Activated naive CD8-positive, alpha-beta T cell treated with anti-CD3 and anti-CD28 coated beads, Interleukin-2, amount 50 U/mL, for 16 hours (primary cell): ENCODE results near the gene WDR53.
"Not testable (repeated sequence)": the region's sequence is repeated elsewhere in the genome, so short reads cannot be mapped to it uniquely, and the experiment has no call there.

Experiments
- DNase-seq: peaks from one replicate; pipeline ENCODE4 v3.0.0-alpha.2; 2020; ENCODE audit warnings: low read depth, low spot score

The WDR53 gene

DNA sequence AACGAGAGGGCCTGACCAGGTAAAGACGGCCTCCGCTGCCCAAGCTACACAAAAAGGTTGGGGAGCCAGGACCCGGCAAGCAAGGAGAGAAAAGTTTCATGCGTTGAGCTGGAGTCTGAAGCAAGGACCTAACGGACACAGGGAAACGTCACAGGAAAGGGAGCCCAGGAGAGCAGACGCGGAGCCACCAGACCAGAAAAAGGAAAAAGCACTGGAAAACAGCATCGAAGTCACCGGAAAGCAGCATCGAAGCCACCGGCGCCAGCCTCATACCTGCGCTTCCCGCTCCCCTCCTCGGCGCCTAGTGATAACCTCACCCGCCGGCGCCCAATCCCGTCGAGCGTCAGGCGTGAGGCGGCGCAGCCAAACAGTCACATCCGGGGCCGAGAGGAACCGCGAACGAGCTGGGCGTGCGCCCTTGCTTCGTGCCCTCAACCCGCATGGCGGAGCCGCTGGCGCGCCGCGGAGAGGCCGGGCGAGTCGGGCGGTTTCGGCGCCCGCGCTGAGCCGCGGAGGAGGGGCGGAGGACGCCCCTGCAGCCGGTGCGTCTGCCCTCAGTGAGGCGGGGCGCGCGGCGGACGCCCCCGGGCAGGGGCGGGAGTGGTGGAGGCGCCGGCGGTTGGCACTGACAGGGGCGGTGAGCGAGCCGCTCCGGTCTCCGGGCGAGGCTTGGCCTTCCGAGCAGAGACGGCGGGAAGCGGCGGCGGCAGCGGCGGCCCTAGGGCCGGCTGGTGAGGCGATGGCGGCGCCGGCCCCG lies at the start of gene WDR53, which contains the start of gene FBXO45:
Gene WDR53 (minus strand): TSS at position 309 of the 757 bp plus-strand sequence. CDS start 7,079 bp downstream, outside the sequence.
Gene FBXO45 (plus strand): TSS at position 415 of the 757 bp plus-strand sequence. CDS start 325 bp downstream, at position 740.
- DNase-seq, result peak; percentile 90

DNA sequence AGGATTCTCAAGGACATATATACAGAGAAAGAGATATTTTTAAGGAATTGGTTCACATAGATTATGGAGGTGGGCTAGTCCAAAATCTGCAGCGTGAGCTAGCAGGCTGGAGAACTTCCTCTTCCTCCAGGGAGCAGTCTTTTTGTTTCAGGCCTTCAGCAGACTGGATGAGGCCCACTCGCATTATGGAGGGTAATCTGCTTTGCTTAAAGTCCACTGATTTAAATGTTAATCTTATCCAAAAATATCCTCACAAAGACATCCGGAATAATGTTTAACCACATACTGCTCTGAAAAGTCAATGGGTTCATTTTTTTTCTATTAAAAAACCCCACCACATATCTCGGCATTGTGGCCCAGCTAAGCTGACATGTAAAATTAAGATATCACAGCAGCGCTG lies 48.9 kb upstream of the WDR53 start:
- no peak for DNase-seq

DNA sequence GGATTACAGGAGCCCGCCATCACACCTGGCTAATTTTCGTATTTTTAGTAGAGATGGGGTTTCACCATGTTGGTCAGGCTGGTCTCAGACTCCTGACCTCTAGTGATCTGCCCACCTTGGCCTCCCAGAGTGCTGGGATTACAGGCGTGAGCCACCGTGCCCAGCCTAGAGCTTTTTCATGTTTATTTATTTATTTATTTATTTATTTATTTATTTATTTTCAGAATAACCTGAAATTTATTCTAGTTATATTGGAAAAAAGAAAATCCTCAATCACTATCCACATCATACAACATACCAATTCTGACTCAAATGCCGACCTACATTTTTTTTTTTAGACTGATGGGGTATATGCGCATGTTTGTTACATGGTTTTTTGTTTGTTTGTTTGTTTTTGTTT lies 46.9 kb upstream of the WDR53 start:
- not testable (repeated sequence) for DNase-seq

DNA sequence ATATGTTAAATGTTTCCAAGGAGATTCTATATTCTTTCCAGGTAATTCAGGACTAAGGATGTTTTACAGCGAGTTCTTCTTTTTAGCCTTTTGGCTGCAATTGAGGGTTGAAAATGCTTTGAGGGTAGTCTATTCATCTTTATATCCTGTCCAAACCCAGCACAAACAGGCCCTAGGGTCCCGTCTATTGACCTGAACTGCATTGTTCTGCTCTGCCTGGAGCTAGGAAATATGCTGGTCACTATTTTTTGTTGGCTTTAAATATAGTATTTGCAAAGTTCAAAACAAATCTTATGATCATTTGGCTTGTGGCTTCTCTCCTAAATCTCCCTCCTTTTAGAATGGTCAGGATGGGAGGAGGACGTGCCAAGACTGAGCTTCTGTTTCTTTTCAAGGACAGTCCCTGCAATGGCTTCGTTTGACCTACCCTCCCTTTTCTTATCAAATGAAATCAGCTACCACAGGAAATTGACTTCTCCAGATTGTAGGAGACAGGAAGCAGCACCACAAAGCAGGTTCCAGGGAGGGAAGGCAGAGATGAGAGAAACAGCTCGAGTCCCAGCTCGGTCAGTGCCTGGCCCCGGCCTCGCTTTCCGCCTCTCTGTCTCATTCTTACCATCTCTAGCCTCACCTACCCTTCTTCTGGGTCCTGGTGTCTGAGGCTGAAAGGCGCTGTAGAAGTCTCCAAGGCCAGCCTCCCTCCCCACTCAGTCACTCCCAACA lies 43.6 kb upstream of the WDR53 start:
- no peak for DNase-seq

DNA sequence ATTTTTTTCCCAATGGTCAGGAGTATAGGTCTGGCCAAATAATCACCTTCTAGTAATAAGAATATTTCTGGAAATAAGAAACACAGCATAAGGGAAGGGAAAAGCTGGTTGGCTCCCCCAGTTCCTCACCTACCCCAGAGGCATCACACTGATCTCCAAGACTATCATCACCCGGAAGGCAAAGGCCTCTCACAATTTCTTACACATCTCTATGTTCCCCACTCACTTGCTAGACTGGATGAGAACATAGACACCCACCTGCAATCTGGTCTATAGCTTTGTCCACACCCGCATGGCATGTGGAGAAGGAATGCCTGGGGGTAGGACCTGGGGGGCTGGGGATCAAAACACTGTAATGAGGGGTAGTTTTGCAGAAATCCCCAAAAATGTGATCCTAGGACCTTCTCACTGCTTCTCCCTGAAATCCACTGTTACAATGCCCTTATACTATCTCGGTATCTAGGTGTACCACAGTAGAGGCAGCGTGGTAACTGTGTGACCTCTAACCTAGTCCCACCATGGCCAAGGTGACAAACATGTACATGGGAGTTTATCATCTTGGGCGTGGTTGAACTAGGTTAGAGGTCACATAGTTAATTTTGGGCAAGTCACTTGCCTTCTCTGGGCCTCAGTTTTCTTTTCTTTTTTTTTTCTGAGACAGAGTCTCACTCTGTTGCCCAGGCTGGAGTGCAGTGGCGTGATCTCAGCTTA lies 41.6 kb upstream of the WDR53 start:
- no peak for DNase-seq

DNA sequence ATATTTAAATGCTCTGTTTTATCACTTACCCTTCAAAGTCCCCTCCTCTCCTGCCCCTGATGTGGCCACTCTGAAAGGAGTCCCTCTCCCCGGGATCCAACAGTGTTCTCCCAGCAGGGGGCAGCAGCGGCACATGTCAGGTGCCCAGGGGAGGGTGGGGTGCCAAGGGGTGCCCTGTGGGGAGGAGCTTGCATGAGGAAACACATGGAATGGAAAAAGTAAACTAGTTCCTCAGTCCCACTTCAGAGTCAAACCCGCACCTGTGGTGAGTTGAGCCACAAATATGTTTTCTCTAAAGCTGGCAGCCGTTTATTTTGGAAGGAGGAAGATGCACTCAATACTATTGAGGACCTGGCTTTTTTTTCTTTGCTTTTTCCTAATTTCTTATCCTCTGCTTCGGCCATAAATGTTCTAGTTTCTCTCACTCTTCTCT lies 41.0 kb upstream of the WDR53 start:
- peak; percentile 87 for DNase-seq

DNA sequence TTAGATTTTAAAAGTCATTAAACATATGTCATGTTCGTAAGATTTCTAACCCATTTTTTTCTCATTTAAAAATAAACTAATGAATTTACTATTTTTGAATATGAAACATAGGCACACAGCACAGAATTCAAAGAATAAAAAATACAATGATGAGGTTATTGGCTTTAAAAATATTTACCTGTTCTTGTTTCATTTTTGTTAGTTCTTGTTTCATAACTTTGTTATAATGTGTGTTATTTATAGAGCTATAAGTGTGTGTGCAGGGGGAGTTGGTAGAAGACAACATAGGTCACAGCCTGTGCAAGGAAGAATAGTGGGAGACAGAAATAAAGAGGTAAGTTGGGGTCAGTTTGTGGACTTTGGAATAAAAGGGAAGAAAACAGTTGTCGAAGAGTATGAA lies 40.3 kb upstream of the WDR53 start:
- no peak for DNase-seq

DNA sequence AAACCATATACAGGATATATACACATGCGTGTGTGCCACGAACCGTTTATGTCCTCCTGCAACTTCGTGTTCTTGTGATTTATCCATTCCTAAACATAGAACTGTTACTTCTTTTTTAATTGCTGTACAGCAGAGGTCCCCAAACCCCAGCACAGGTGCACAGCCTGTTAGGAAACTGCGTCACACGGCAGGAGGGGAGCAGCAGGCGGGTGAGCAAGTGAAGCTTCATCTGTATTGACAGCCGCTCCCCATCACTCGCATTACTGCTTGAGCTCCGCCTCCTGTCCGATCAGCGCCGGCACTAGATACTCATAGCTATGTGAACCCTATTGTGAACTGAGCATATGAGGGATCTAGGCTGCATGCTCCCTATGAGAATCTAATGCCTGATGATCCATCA lies 36.2 kb upstream of the WDR53 start:
- no peak for DNase-seq

DNA sequence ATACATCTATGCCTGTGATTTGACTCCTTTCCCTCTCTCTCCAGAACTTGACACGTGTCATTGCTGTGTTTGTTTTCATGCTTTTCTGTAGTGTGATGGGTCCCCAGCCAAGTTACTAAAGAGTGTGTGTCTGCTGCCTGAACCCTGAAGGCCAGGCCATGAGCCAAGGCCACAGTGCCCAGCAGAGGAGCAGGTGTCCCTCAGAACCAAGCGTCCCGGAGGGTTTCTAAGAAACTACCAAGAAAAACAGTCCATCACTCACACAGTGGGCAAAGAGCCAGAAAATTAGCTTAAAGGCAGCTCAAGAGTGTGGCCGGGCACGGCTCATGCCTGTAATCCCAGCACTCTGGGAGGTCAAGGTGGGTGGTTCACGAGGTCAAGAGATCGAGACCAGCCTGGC lies 35.3 kb upstream of the WDR53 start:
- no peak for DNase-seq

DNA sequence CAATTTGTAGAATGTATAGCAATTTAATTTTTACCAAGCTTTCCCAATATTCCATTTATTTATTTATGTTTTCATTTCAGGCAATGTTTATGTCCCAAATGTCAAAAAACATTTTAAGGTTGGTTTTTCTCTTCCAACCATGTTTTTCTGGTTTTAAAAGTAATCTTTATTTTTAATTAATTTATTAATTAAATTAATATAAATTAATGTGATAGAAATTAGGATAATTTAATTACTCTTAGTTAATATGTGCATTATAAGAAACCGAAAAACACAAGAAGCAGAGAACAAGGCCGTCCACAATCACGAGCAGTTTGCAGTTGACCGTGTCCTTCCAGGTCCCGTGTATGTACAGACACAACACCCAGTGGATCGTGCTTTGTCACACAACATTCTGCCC lies 34.3 kb upstream of the WDR53 start:
- no peak for DNase-seq

DNA sequence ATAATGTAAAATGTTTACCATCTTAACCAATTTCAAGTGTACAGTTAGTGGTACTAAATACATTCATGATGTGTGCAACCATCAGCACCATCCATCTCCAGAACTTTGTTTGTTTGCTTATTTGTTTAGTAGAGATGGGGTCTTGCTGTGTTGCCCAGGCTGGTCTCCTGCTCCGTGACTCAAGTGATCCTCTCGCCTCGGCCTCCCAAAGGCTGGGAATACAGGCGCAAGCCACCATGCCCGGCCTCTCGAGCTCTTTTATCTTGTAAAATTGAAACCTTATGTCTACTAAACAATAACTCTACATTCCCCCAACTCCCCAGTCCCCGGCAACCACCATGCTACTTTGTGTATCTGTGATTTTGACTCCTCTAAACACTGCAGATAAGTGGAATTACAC lies 32.0 kb upstream of the WDR53 start:
- no peak for DNase-seq

DNA sequence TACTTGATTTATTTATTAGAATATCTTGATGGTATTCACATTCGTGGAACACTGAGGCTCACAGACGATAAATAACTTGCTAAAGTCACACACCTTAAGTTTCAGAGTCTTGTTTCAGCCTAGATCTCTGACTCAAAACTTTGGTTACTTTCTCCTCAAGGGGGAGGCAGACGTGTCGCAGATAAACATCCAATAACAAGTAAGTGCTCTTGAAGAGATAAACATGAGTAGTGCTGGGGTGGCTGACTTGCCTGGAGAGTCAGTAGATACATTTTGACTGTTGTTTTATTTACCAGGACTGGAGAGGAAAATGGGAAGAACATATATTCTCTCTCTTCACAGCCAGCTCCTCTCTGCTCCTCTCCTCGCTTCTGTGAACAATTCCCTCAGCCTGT lies 31.4 kb upstream of the WDR53 start:
- DNase-seq, result no peak

DNA sequence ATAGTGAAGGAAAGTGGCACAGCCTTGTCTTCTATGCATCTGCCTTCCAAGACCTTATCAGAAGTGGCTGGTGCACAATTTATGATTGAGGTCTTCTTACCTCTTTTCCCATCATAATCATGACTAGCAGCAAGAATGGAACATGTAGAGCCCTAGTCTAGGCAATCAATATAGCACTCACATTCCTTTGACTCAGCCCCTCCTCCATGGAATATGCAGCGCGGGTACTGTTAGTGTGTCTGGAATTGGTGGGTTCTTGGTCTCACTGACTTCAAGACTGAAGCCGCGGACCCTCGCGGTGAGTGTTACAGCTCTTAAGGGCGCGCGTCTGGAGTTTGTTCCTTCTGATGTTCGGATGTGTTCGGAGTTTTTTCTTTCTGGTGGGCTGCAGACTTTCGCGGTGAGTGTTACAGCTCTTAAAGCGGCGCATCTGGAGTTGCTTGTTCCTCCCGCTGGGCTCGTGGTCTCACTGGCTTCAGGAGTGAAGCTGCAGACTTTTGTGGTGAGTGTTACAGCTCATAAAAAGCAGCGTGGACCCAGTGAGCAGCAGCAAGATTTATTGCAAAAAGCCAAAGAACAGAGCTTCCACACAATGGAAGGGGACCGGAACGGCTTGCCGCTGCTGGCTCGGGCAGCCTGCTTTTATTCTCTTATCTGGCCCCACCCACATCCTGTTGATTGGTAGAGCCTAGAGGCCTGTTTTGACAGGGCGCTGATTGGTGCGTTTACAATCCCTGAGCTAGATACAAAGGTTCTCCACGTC lies 29.8 kb upstream of the WDR53 start:
- not testable (repeated sequence) for DNase-seq

DNA sequence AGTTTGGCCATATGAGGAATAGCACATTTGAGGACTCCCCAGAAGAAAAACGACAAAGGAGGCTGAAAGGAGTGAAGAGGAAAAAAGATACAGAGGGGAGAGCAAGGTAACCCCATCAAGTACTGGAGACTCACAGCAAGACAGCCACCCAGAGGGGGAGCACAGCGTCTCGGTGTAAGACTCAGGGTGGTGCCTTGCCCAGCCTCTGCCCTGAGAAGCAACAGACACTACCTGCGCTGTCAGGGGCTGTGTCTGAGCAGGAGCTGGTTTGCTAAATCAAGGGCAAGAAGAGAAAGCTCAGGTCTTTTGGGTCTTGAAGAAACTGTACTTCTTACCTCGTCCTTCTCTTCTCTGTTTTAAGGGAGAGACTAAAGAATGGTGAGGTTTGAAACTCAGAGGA lies 28.0 kb upstream of the WDR53 start:
- no peak for DNase-seq

DNA sequence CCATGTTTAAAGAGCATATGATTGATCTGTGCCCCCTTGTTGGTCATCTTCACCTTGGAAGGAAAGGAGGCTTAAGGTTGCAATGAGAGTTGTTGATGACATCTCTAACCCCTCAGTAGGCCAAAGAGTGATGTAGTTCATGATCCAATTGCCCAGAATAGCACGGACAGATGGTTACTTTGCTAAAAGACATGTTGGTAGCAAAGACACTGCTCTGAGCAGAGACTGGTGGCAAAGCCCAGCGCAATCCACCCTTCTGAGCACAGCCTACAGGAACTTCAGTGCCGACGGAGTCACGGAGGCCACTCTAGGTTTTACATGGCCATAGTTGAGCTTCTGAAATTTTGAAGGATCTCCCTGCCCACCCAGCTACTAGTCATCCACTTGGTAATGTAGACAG lies 21.9 kb upstream of the WDR53 start:
- no peak for DNase-seq

DNA sequence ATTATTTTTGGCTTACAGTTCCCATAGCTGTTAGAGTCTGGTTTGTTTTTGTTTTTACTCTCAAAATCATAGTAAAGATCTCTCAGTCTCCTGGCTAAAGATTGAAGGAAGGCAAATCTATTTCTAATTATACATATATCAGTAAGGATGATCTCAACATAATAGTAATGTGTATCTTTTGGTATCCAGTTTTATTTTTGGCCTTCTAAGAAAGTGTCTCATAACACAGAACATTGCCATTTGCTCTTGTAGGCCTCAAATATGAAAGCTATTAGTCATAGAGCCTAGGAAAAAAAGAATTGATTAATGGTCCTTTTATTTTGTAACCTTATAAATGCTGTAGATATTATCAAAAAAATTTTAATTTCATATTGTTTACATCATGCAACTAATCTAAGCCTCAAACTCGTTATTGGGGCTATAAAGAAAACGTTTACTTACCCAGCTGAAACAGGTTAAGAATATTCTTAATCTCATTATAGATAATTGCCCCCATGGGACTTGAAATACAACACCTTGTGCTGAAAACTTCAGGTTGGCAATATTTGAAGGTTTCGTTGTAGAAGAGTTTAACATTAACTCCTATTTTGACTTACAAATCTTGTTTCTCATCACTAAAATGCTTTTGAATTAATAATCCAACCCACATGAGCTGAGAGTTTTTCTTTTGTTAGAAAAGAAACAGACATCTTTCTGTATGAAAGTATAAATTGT lies 16.8 kb upstream of the WDR53 start:
- no peak for DNase-seq

DNA sequence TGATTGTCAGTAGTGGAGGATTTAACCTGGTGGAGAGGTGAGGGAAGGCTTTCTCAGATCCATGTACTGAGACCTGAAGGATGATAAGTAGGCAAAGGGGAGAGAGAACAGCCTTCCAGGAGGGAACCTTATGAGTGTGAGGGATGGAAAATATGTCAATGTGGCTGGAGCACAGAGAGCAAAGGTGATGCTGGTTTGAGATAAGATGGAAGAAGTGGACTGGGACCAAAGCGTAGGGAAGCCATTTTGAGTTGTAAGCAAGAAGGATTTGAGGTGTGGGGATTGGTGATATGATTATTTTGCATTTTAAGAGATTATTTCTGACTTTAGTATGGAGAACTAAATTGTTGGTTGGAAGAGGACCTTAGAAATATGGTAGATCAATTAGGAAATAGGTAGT lies 4.0 kb upstream of the WDR53 start:
- DNase-seq, result no peak

DNA sequence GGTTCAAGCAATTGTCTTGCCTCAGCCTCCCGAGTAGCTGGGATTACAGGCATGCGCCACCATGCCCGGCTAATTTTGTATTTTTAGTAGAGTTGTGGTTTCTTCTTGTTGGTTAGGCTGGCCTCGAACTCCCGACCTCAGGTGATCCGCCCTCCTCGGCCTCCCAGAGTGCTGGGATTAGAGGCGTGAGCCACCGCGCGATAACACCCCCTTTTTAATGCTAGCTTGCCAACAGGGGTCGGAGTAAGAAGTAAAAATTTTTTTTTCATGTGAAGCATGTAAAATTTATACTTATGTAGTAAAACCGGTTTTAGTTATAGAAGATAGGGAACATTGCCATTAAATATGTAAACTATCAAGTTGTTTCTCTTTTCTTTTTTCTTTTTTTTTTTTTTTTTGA lies 2.0 kb upstream of the WDR53 start:
- DNase-seq, result not testable (repeated sequence)

DNA sequence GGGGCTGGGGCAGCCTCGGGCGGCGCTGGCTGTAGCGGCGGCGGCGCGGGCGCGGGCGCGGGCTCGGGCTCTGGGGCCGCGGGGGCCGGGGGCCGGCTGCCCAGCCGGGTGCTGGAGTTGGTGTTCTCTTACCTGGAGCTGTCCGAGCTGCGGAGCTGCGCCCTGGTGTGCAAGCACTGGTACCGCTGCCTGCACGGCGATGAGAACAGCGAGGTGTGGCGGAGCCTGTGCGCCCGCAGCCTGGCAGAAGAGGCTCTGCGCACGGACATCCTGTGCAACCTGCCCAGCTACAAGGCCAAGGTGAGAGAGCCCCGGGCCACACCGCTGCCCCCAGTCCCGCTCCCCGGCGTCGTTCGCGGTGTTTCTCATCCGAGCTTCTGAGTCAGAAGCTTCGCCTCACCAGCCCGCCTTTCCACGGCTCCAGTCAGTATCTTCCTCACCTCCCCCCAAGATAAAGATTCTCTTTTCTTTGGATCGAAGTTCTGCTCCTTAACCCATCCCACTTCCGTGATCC lies 706 bp upstream of the WDR53 start:
- DNase-seq, result no peak

DNA sequence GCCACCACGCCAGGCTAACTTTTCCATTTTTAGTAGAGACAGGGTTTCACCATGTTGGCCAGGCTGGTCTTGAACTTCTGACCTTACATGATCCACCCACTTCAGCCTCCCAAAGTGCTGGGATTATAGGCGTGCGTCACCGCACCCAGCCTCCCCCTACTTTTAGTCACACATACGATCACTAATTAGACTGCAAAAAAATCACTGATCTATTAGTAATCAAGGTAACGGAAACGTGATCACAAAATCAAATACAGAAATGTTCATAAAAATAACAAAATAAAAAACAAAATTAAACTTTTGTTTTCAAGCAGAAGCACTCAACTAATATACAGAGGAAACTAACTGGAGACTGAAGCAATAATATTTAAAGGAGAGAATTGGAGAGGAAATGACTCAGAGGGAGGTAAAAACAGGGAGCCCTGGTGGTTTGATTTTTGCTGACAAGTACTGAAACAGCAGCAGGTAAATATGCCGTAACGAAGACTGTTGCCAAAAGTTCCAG lies 4.6 kb downstream of the WDR53 start:
- DNase-seq, result no peak

DNA sequence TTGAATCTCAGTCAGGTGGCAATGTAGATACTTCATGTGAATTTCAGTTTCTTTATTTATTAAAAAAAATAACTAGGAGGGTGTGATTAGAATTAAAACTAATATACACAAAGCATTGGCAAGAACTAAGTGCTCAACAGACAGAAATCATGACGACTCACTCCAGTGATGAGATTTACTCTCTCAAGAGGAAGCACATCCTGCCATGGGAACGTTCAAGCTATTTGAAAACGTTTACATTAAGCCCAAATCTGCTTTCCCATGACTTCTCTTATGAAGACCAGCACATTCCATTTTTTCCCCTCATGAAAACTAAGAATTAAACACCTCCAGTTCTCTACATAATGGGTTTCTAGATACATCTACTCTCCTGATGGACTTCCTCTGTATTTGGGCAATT lies 8.5 kb downstream of the WDR53 start:
- no peak for DNase-seq
